Esophagus squamous epithelium (tissue), 5 donors: ENCODE measurements around the gene IPCEF1. TPM values are rescaled to one million over a fixed set of nuclear protein-coding genes. Genes with fewer than 3 reads are reported as not detected.

Experiments
- DNase-seq: peaks from one replicate; lab custom pipeline; 2025; lab: John Stamatoyannopoulos, UW
- H3K27ac ChIP-seq, 4 donors: fragments of 200-600 bp; sonication (generic); one replicate each; pipeline ENCODE4 v1.5.1; 2016 to 2019; ENCODE audit warnings: mild to moderate bottlenecking in 1 of 4
- H3K27me3 ChIP-seq, 4 donors: fragments of 200-600 bp; sonication (generic); 1 replicate in 3 of 4; 2 replicates in 1 of 4; pipeline versions ENCODE4 v1.5.1 to v1.6.0; 2017 to 2021; ENCODE audit warnings: antibody characterized with exemption in 1 of 4
- H3K36me3 ChIP-seq, 3 donors: fragments of 200-600 bp; sonication (generic); one replicate each; pipeline ENCODE4 v1.5.1; 2016 to 2019
- H3K4me1 ChIP-seq, 3 donors: fragments of 200-600 bp; sonication (generic); one replicate each; pipeline ENCODE4 v1.5.1; 2017 to 2019
- H3K4me3 ChIP-seq, 4 donors: fragments of 200-600 bp; sonication (generic); 1 replicate in 3 of 4; 2 replicates in 1 of 4; pipeline ENCODE4 v1.5.1; 2016 to 2019; ENCODE audit warnings: mild to moderate bottlenecking in 2 of 4, moderate library complexity in 1 of 4
- H3K9me3 ChIP-seq, 3 donors: fragments of 200-600 bp; sonication (generic); one replicate each; pipeline ENCODE4 v1.5.1; 2016 to 2019
- CTCF ChIP-seq, 6 experiments: fragments of 450-650 bp in 4 of 6; fragments of 200-600 bp in 2 of 6; sonication (generic) in 2 of 6; IDR thresholded peaks; one replicate each; pipeline ENCODE4 v1.5.1; 2016 to 2019; ENCODE audit warnings: antibody characterized with exemption in 6 of 6, mild to moderate bottlenecking in 4 of 6, moderate library complexity in 4 of 6
- POLR2A ChIP-seq, 4 donors: fragments of 450-650 bp; IDR thresholded peaks; one replicate each; pipeline ENCODE4 v1.6.1; 2017; ENCODE audit warnings: antibody characterized with exemption in 4 of 4, mild to moderate bottlenecking in 4 of 4, moderate library complexity in 3 of 4
- WGBS, 2 donors: methylation state at CpG; one replicate each; pipeline ENCODE4 v1.1.5; 2018; 5-methylcytosine and 5-hydroxymethylcytosine counted together
- intact Hi-C: fragments of 100-400 bp; cut with DNase I; formaldehyde crosslinking; loops from one replicate; pipeline ENCODE4 v1.15.0; 2022
- total RNA-seq, 4 donors: library from RNA; depleted of rRNA; stranded (reverse); fragments of >200 nt; gene quantifications; one replicate each; pipeline ENCODE4 v1.1.0, GENCODE V29; 2016
- donor health status: DM: yes; HTN: yes; CAD: no.

IPCEF1 gene
- total RNA-seq, 4 donors from 2014 or later: 1.8 to 8.1 (median 3.5) TPM

GRCh38 chr6:154382740-154383139 is 26.1 kb upstream of the IPCEF1 start:
- Histone ChIP-seq H3K4me1 (peaks cover 0 to 4% (median 0%) of the 10 kb centered on the region in 3 donors), H3K36me3 (no peaks in the 10 kb centered on the region), H3K27ac (no peak overlapping the region), H3K9me3 (no peaks in the 10 kb centered on the region), H3K27me3 (no peaks in the 10 kb centered on the region), H3K4me3 (no peak overlapping the region)
- intact Hi-C loops: no loop called here
- DNase-seq: no peak
- TF ChIP-seq CTCF (IDR thresholded peaks at IDR 0.05) (no peak), POLR2A (IDR thresholded peaks at IDR 0.05) (no peak)
- 84 to 85% methylated on average over 7 to 8 of the region's 8 CpGs for WGBS, 2 donors

DNA sequence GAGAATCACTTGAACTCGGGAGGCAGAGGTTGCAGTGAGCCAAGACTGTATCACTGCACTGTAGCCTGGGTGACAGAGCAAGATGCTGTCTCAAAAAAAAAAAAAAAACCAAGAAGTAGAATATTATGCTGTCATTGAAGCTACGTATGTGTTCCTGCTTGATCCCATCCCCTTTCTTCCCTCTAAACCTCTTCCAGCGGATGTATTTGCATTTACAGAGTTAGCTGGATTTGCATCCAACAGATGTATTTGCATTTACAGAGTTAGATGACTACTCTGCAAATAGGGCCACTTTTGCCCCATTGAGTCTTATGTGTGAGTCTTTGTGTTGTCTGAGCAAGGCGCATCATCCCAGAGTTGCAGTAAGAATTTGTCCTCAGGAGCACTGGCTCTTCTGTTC is 24.9 kb upstream of the IPCEF1 start:
- Histone ChIP-seq H3K4me3 (no peak overlapping the region), H3K4me1 (no peaks in the 10 kb centered on the region), H3K27ac (no peak overlapping the region), H3K36me3 (no peaks in the 10 kb centered on the region), H3K9me3 (no peaks in the 10 kb centered on the region), H3K27me3 (no peaks in the 10 kb centered on the region)
- TF ChIP-seq CTCF (IDR thresholded peaks at IDR 0.05): no peak
- TF ChIP-seq POLR2A (IDR thresholded peaks at IDR 0.05): no peak
- DNase-seq: no peak
- 94% methylated on average over 4 of the region's 4 CpGs for WGBS, 2 donors
- intact Hi-C loops: no loop called here

DNA sequence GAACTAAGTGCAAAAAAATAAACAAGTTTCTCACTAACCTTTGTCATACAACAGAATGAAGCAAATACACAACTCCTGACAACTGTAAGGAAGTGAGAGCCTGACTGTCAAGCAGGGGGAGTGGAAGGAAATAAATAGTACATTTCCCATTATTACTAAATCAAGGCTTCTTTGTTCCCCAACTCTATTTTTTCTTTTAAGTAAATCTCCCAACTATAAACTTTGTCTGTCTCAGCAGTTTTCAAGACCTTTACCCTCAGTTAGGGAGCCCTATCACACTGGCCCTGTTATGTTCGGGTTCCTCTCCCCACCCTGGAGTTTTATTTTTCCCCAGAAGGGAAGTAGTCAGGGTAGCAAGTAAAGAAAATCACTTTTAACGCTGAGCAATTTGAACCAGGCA is 24.1 kb upstream of the IPCEF1 start:
- H3K36me3 ChIP-seq: no peaks in the 10 kb centered on the region
- intact Hi-C loops: no loop called here

GRCh38 chr6:154379585-154379984 is 23.0 kb upstream of the IPCEF1 start:
- H3K27ac ChIP-seq: no peak overlapping the region
- DNase-seq: no peak
- H3K36me3 ChIP-seq: no peaks in the 10 kb centered on the region
- H3K4me3 ChIP-seq: no peak overlapping the region
- no peaks in the 10 kb centered on the region for H3K27me3 ChIP-seq
- intact Hi-C loops: no loop called here
- TF ChIP-seq POLR2A (IDR thresholded peaks at IDR 0.05) (no peak), CTCF (IDR thresholded peaks at IDR 0.05) (no peak)
- H3K4me1 ChIP-seq: no peaks in the 10 kb centered on the region
- 94 to 96% methylated on average over 3 of the region's 3 CpGs for WGBS, 2 donors
- no peaks in the 10 kb centered on the region for H3K9me3 ChIP-seq

More for the DNA sequence above, 24.1 kb upstream of the IPCEF1 start:
- no peaks in the 10 kb centered on the region for H3K27me3 ChIP-seq
- DNase-seq: no peak
- no peak overlapping the region for H3K4me3 ChIP-seq
- H3K27ac ChIP-seq: no peak overlapping the region
- no peak for TF ChIP-seq POLR2A (IDR thresholded peaks at IDR 0.05)
- no peak for TF ChIP-seq CTCF (IDR thresholded peaks at IDR 0.05)
- H3K4me1 ChIP-seq: no peaks in the 10 kb centered on the region
- H3K9me3 ChIP-seq: no peaks in the 10 kb centered on the region
- 48 to 71% methylated on average over 2 of the region's 2 CpGs for WGBS, 2 donors

- TF ChIP-seq POLR2A (IDR thresholded peaks at IDR 0.05) (no peak), CTCF (IDR thresholded peaks at IDR 0.05) (no peak)
- Histone ChIP-seq H3K4me1 (no peaks in the 10 kb centered on the region), H3K27ac (no peak overlapping the region), H3K36me3 (no peaks in the 10 kb centered on the region), H3K27me3 (no peaks in the 10 kb centered on the region), H3K9me3 (no peaks in the 10 kb centered on the region), H3K4me3 (no peak overlapping the region)
- DNase-seq: no peak
- 91 to 100% methylated on average over 2 of the region's 2 CpGs for WGBS, 2 donors
- intact Hi-C loops: no loop called here
Observed at GRCh38 chr6:154378518-154378917, 21.9 kb upstream of the IPCEF1 start.
